NCI-H146 treated with DMSO at 0.1 percent for 48 hours (cell line): ENCODE results near the gene HM13.
"Not testable (repeated sequence)": the region's sequence is repeated elsewhere in the genome, so short reads cannot be mapped to it uniquely, and the experiment has no call there.

Experiments
- DNase-seq: peaks from one replicate; lab custom pipeline; 2025; ENCODE audit not compliant: unreplicated experiment; lab: John Stamatoyannopoulos, UW

Gene HM13

DNA sequence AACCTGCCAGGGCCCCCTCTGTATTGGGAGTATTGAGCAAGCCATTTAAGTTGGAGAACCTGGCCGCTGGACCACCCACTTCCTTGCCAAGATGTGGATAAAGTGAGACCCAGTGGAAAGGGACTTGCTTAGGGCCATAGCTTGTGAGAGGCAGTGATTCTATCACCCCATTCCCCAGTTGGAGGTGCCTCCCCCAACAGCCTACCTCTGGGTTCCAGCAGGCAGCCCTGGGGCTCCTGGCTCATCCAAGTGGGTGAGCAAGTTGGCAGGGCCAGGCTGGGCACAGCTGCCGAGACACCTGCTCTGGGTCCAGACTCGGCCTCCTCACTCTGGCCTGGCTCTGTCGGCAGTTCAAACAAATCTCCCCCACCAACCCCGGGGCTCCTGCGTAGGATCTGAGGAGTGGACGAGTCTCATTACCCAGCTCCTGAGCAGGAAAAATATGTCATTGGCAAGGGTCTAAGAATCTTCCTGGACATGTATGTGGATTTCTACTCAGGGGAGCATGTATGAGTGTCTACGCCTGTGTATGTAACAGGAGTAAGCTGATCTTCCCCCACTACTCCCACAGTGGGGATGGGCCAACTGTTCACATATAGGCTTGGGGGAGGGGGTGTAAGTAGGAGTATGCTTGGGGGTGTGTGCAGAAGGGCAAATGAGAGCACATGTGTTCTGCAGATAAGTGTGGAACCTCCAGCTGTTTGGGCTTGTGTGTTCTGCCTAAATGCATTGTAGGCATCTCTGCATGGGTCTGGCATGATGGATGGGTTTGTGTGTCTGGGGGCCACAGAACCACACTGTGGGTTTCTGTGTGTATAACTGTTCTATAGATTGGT, 92.8 kb downstream of the HM13 start:
- peak; percentile 50 for DNase-seq

DNA sequence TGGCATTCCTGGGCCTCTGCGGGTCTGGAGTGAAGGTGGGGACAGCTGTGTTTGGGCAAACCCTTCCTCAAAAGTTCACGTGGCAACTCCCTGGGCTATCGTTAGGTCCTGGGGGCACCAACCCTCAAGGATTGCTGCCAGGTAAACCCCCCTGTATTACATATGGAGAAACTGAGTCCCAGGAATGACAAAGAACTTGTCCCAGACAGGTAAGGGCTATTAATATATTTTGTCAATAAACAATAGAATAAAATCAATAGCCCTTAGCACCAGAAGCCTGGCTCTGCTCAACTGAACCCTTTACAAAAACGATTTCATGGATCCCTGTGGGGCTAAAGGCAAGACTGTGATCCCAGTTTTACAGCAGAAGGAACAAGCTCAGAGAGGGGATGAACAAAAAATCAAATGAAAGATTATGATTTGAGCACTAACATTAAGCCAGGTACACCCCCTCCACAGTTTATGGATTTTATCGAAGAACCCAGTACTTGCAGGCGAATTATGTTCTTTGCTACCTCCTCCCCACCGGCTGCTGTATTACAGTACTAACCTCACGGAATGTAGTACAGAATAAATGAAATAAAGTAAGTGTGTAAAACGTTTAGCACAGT, 93.5 kb downstream of the HM13 start:
- DNase-seq = no peak

DNA sequence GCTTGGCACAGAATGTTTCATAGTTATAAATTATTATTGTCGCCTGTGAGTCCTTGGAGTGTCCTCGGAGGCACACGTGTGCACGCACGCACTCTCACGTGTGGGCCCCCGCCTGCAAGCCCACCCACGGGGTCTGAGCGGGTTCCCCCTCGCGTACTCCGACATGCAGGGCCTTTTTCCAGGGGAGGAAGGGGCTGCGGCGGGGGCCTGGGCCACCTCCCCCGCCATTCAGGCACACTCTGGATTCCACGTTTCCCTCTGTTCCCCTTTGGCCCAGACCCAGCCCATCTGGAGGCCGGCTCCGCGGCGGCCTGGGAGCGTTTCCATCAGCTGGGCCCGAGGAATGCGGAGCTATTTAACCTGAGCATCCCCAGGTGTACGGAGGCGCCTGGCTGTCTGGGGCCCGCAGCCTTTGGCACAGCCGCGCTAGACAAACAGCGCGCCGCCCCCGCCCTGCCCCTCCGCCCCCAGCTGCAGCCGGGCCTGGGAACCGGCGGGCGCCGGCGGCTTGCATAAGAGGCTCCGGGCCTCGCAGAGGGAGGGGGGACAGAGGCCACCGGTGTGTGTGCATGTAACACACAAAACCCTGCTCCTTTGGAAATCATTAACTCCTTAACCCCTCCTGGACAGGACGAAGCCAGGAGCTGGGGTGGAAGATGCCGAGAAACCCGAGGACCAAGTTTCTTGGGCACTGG, 94.2 kb downstream of the HM13 start:
- DNase-seq = peak; percentile 89

DNA sequence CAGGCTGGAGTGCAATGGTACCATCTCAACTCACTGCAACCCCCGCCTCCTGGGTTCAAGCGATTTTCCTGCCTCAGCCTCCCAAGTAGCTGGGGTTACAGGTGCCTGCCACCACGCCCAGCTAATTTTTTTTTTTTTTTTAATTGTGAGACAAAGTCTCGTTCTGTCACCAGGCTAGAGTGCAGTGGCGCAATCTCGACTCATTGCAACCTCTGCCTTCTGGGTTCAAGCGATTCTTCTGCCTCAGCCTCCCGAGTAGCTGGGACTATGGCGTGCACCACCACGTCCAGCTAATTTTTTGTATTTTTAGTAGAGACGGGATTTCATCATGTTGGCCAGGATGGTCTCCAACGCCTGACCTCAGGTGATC, 98.0 kb downstream of the HM13 start:
- not testable (repeated sequence) for DNase-seq

DNA sequence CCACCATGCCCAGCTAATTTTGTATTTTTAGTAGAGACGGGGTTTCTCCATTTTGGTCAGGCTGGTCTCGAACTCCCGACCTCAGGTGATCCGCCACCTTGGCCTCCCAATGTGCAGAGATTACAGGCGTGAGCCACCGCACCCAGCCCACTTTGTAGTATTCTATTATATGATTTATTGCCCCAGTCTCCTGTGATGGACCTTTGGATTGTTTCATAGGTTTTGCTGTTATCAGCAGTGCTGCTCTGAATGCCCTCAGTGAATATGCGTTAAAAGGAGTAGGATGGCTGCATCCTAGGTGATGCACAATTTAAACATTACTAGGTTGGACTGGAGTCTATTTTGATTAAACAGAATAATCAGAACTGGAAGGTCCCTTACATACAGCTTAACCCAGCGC, 101.2 kb downstream of the HM13 start:
- DNase-seq = no peak

DNA sequence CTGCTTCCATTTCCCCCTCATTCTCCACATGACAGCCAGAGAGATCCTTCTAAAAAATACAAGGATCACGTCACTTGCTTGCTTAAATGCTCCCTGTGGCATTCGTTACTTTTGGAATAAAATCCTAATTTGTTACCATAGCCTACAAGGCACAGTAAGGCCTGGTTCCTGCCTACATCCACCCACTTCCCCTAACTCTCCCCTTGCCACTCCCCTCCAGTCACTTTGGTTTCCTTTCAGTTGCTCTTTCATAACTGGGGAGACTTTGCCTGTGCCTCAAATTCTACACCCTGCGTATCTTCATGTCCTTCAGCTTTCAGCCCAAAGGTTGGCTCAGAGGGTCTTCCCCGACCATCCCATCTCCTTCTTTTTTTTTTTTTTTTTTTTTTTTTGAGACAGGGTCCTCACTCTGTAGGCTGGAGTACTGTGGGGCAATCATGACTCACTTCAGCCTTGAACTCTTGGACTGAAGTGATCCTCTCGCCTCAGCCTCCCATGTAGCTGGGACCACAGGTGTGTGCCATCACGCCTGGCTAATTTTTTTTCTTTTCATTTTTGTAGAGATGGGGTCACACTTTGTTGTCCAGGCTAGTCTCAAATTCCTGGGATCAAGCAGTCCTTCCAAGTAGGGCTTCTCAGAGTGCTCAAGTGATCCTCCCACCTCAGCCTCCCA, 103.3 kb downstream of the HM13 start:
- no peak for DNase-seq
